ENCODE data around the gene DCAF11.
A peak's percentile ranks its signal among the peaks of the same experiment; 100 is the strongest.

DCAF11 gene

GRCh38 chr14:24133735-24134134, 19.2 kb downstream of the DCAF11 start:
- TF ChIP-seq CTCF (IDR thresholded peaks at IDR 0.05; ENCODE audit: insufficient read depth, low read depth, low read length, missing control alignments): no peak
- H3K4me3 ChIP-seq (ENCODE audit: low read depth, low read length): no peak overlapping the region
- DNase-seq (ENCODE audit: low read depth): no peak

GRCh38 chr14:24135584-24135833, 20.9 kb downstream of the DCAF11 start:
- H3K4me3 ChIP-seq (ENCODE audit: low read depth, low read length): peak overlapping the region; percentile 71
- TF ChIP-seq CTCF (IDR thresholded peaks at IDR 0.05; ENCODE audit: insufficient read depth, low read depth, low read length, missing control alignments): no peak
- peak; percentile 26 for DNase-seq (ENCODE audit: low read depth)

- H3K4me3 ChIP-seq (ENCODE audit: low read depth, low read length): peak within 1 kb of the TSS; percentile 71
- DNase-seq (ENCODE audit: low read depth): peak; percentile 96
- peak; percentile 3 for TF ChIP-seq CTCF (IDR thresholded peaks at IDR 0.05; ENCODE audit: insufficient read depth, low read depth, low read length, missing control alignments)
Measured at GRCh38 chr14:24135834-24136683, 21.5 kb downstream of the DCAF11 start, which contains the start of gene PSME1. Gene PSME1, plus strand, starts transcription at chr14:24136194. Its CDS starts 69 bp downstream, at chr14:24136263.

GRCh38 chr14:24136684-24137528, 22.3 kb downstream of the DCAF11 start:
- no peak for TF ChIP-seq CTCF (IDR thresholded peaks at IDR 0.05; ENCODE audit: insufficient read depth, low read depth, low read length, missing control alignments)
- peak overlapping the region; percentile 71 for H3K4me3 ChIP-seq (ENCODE audit: low read depth, low read length)
- DNase-seq (ENCODE audit: low read depth): peak; percentile 31

GRCh38 chr14:24137529-24138395, 23.2 kb downstream of the DCAF11 start:
- peak overlapping the region; percentile 71 for H3K4me3 ChIP-seq (ENCODE audit: low read depth, low read length)

More at GRCh38 chr14:24137529-24138395, 23.2 kb downstream of the DCAF11 start:
- no peak for TF ChIP-seq CTCF (IDR thresholded peaks at IDR 0.05; ENCODE audit: insufficient read depth, low read depth, low read length, missing control alignments)
- DNase-seq (ENCODE audit: low read depth): no peak
